Loucy (cell line): ENCODE data around the gene PLP1.

Experiments
- EZH2phosphoT487 ChIP-seq: fragments of 200-600 bp; IDR thresholded peaks from 2 replicates; pipeline ENCODE4 v1.6.1; 2018; ENCODE audit warnings: antibody characterized with exemption, mild to moderate bottlenecking, moderate library complexity, borderline replicate concordance
- TF ChIP-seq, protein P1 (sequence below): fragments of 200-600 bp; sonication (generic); conservative IDR thresholded peaks from 2 replicates; pipeline ENCODE4 v1.5.1; 2014; ENCODE audit warnings: mild to moderate bottlenecking, antibody characterized with exemption, low read length

DNA sequence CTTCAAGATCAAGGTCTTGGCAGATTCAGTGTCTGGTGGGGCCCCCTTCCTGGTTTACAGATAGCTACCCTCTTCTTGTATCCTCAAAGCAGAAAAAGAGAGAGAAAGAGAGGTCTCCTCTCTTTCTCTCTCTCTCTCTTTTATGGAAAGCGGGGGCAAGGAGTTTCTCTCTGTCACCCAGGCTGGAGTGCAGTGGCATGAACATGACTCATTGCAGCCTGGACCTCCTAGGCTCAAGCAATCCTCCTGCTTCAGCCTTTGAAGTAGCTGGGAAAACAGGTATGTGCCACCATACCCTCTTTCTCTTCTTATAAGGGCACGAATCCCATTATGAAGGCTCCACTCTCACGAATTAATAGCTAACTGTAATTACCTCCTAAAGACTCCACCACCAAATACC, 35.2 kb downstream of the PLP1 start:
- TF ChIP-seq, protein P1, sequence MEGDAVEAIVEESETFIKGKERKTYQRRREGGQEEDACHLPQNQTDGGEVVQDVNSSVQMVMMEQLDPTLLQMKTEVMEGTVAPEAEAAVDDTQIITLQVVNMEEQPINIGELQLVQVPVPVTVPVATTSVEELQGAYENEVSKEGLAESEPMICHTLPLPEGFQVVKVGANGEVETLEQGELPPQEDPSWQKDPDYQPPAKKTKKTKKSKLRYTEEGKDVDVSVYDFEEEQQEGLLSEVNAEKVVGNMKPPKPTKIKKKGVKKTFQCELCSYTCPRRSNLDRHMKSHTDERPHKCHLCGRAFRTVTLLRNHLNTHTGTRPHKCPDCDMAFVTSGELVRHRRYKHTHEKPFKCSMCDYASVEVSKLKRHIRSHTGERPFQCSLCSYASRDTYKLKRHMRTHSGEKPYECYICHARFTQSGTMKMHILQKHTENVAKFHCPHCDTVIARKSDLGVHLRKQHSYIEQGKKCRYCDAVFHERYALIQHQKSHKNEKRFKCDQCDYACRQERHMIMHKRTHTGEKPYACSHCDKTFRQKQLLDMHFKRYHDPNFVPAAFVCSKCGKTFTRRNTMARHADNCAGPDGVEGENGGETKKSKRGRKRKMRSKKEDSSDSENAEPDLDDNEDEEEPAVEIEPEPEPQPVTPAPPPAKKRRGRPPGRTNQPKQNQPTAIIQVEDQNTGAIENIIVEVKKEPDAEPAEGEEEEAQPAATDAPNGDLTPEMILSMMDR = no peak
- no peak for TF ChIP-seq EZH2phosphoT487
